ENCODE results near the gene CES5A. TPM values are rescaled to one million over a fixed set of nuclear protein-coding genes. Genes with fewer than 3 reads are reported as not detected.

CES5A gene
- total RNA-seq, 4 donors from 2014 or later: not detected

DNA sequence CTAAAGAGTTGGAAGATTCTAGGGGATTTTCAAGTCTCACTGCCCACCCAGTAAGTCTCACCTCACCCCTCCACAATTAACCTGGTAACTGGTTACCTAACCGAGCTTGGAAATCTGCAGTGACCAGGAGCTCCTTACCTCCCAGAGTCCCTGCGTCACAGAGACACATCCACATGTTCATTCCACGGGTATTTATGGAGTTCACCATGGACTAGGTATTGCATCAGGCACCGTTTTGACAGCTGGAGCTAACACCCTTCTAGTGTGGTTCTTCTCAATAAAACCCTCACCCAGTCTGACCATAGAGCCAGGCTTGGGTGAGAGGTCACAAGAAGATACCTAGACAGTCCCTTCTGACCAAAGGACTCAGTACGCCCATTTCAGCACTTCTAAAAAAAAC lies 2.1 kb downstream of the CES5A start:
- TF ChIP-seq CTCF (IDR thresholded peaks at IDR 0.05) (no peak), POLR2A (IDR thresholded peaks at IDR 0.05; ENCODE audit: low read depth) (no peak), EP300 (IDR thresholded peaks at IDR 0.05) (no peak), POLR2AphosphoS5 (IDR thresholded peaks at IDR 0.05) (no peak)
- no peaks in the 10 kb centered on the region for H3K9me3 ChIP-seq
- H3K27me3 ChIP-seq: peaks cover 0 to 30% (median 0%) of the 10 kb centered on the region in 4 donors
- no peak overlapping the region for H3K27ac ChIP-seq (replicated peaks in 1 of 4)
- intact Hi-C loops (cut with DNase I): no loop called here
- H3K4me3 ChIP-seq: no peak overlapping the region
- H3K36me3 ChIP-seq: no peaks in the 10 kb centered on the region
- no peaks in the 10 kb centered on the region for H3K4me1 ChIP-seq
- no peak for DNase-seq (ENCODE audit: extremely low spot score)
- 83% methylated on average over 5 of the region's 5 CpGs for WGBS

DNA sequence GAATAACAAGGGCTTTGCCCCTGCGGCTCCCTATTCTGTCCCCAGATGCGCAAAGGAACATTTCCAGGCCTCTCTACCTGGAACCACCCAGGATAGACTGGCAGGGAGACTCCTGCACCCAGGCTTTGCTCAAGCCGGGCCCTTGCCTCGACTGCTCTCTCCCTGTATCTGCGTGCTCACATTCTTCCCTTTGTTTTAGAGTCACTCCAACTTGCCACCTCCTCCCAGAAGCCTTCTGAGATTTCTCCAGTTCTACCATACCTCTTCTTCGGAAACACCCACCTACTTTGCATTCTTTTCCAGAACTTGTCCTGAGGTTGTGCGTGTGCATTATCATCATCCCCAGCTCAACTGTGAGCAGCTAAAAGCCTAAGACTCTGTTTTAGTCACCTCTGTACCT lies 3.0 kb downstream of the CES5A start:
- no peaks in the 10 kb centered on the region for H3K9me3 ChIP-seq
- TF ChIP-seq POLR2A (IDR thresholded peaks at IDR 0.05; ENCODE audit: low read depth) (no peak), EP300 (IDR thresholded peaks at IDR 0.05) (no peak), CTCF (IDR thresholded peaks at IDR 0.05) (no peak), POLR2AphosphoS5 (IDR thresholded peaks at IDR 0.05) (no peak)
- no peaks in the 10 kb centered on the region for H3K4me1 ChIP-seq
- 78% methylated on average over 7 of the region's 7 CpGs for WGBS
- no peaks in the 10 kb centered on the region for H3K36me3 ChIP-seq
- H3K27me3 ChIP-seq: peaks cover 0 to 30% (median 0%) of the 10 kb centered on the region in 4 donors
- DNase-seq (ENCODE audit: extremely low spot score): no peak
- no peak overlapping the region for H3K27ac ChIP-seq (replicated peaks in 1 of 4)
- H3K4me3 ChIP-seq: no peak overlapping the region
- intact Hi-C loops (cut with DNase I): no loop called here

- TF ChIP-seq EP300 (IDR thresholded peaks at IDR 0.05) (no peak), CTCF (IDR thresholded peaks at IDR 0.05) (no peak)
- no peaks in the 10 kb centered on the region for H3K4me1 ChIP-seq
- DNase-seq (ENCODE audit: extremely low spot score): no peak
- H3K9me3 ChIP-seq: no peaks in the 10 kb centered on the region
- H3K36me3 ChIP-seq: no peaks in the 10 kb centered on the region
- no peak overlapping the region for H3K27ac ChIP-seq (replicated peaks in 1 of 4)
- peaks cover 0 to 30% (median 0%) of the 10 kb centered on the region in 4 donors for H3K27me3 ChIP-seq
- WGBS: 91% methylated on average over 10 of the region's 10 CpGs
- intact Hi-C loops (cut with DNase I): no loop called here
- H3K4me3 ChIP-seq: no peak overlapping the region
These were observed 3.6 kb downstream of the CES5A start for GRCh38 chr16:55871411-55872038.

- H3K27ac ChIP-seq (replicated peaks in 1 of 4): no peak overlapping the region
- TF ChIP-seq CTCF (IDR thresholded peaks at IDR 0.05) (no peak), POLR2A (IDR thresholded peaks at IDR 0.05; ENCODE audit: low read depth) (no peak), EP300 (IDR thresholded peaks at IDR 0.05) (no peak), POLR2AphosphoS5 (IDR thresholded peaks at IDR 0.05) (no peak)
- H3K9me3 ChIP-seq: no peaks in the 10 kb centered on the region
- no peaks in the 10 kb centered on the region for H3K36me3 ChIP-seq
- DNase-seq (ENCODE audit: extremely low spot score): no peak
- intact Hi-C loops (cut with DNase I): no loop called here
- 79% methylated on average over 7 of the region's 7 CpGs for WGBS
- H3K27me3 ChIP-seq: peaks cover 0 to 22% (median 0%) of the 10 kb centered on the region in 4 donors
- no peaks in the 10 kb centered on the region for H3K4me1 ChIP-seq
- no peak overlapping the region for H3K4me3 ChIP-seq
These were observed 6.2 kb downstream of the CES5A start for GRCh38 chr16:55868980-55869379.

GRCh38 chr16:55868137-55868536 lies 7.0 kb downstream of the CES5A start:
- H3K36me3 ChIP-seq: no peaks in the 10 kb centered on the region

More at GRCh38 chr16:55868137-55868536, 7.0 kb downstream of the CES5A start:
- H3K4me3 ChIP-seq: no peak overlapping the region
- no peaks in the 10 kb centered on the region for H3K9me3 ChIP-seq
- intact Hi-C loops (cut with DNase I): no loop called here
- H3K27me3 ChIP-seq: peaks cover 0 to 18% (median 0%) of the 10 kb centered on the region in 4 donors
- H3K4me1 ChIP-seq: no peaks in the 10 kb centered on the region
- TF ChIP-seq POLR2AphosphoS5 (IDR thresholded peaks at IDR 0.05): no peak
- no peak for TF ChIP-seq CTCF (IDR thresholded peaks at IDR 0.05)
- no peak for DNase-seq (ENCODE audit: extremely low spot score)
- no peak overlapping the region for H3K27ac ChIP-seq (replicated peaks in 1 of 4)
- 69% methylated on average over 2 of the region's 2 CpGs for WGBS
